ENCODE data around the gene RAMP2. TPM values are rescaled to one million over a fixed set of nuclear protein-coding genes. Genes with fewer than 3 reads are reported as not detected.

Gene RAMP2
- total and polyA plus RNA-seq, 2 of the 13 experiments (the other 11 are each of a cell fraction or from before 2014, with no cell fraction given): 1.4 to 5.2 TPM

DNA sequence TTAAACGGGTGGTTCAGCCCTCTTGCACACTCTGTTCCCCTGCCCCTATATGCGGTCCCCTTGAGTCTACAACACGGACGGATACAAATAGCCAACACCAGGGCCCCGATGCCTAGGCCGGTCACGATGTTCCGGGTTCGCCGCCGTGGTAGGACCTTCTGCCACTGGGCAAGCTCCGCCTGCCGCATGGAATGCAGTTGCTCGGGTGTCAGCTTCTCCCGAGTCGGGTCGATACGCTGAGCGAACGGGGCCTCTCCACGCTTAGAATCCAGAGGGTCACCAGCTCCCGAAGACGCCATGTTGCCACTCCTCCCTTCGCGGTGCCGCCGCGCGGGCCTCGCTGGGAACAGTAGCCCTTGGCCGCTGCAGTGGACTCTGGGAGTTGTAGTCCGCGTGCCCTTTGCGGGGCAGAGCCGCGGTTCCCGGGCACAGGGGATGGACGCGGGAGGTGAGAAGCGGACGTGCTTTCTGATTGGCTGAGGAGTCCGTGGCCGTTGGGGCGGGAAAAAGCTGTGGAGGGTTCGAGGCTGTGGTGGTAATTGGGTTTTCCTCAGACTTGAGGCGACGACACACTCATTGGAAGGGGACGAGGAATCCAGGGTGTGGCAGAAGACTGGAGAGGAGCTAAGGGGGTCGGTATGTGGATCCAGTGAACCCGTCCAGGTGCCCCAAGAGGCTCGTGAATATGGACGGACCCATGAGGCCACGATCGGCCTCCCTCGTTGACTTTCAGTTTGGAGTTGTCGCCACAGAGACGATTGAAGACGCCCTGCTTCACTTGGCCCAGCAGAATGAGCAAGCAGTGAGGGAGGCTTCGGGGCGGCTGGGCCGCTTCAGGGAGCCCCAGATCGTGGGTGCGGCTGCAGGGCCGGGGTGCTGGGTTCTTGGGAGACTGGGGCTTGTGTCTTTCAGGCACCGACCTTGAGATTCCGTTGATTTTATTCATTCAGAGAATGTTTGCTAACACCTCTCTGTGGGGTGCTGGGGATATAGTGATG is 37.7 kb downstream of the RAMP2 start, which contains the start of the genes CNTD1 and COA3 (continued):
- no peak for TF ChIP-seq ZFP36 (IDR thresholded peaks at IDR 0.05; ENCODE audit: borderline replicate concordance, low read depth, low read length, partially characterized antibody)
- TF ChIP-seq WIZ (CRISPR knock-in tag; IDR thresholded peaks at IDR 0.05): no peak
- TF ChIP-seq, protein P1, sequence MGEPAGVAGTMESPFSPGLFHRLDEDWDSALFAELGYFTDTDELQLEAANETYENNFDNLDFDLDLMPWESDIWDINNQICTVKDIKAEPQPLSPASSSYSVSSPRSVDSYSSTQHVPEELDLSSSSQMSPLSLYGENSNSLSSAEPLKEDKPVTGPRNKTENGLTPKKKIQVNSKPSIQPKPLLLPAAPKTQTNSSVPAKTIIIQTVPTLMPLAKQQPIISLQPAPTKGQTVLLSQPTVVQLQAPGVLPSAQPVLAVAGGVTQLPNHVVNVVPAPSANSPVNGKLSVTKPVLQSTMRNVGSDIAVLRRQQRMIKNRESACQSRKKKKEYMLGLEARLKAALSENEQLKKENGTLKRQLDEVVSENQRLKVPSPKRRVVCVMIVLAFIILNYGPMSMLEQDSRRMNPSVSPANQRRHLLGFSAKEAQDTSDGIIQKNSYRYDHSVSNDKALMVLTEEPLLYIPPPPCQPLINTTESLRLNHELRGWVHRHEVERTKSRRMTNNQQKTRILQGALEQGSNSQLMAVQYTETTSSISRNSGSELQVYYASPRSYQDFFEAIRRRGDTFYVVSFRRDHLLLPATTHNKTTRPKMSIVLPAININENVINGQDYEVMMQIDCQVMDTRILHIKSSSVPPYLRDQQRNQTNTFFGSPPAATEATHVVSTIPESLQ (CRISPR knock-in tag; conservative IDR thresholded peaks at IDR 0.05): peak; percentile 81; the same call in 1 of the 2 replicates
- peak; percentile 46; the same call in 1 of the 2 replicates for TF ChIP-seq SP2 (CRISPR knock-in tag; IDR thresholded peaks at IDR 0.05)
- TF ChIP-seq, protein P2, sequence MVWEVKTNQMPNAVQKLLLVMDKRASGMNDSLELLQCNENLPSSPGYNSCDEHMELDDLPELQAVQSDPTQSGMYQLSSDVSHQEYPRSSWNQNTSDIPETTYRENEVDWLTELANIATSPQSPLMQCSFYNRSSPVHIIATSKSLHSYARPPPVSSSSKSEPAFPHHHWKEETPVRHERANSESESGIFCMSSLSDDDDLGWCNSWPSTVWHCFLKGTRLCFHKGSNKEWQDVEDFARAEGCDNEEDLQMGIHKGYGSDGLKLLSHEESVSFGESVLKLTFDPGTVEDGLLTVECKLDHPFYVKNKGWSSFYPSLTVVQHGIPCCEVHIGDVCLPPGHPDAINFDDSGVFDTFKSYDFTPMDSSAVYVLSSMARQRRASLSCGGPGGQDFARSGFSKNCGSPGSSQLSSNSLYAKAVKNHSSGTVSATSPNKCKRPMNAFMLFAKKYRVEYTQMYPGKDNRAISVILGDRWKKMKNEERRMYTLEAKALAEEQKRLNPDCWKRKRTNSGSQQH (CRISPR knock-in tag; IDR thresholded peaks at IDR 0.05; ENCODE audit: low read depth): peak; percentile 85
- TF ChIP-seq JUN (CRISPR knock-in tag; IDR thresholded peaks at IDR 0.05): peak; percentile 76; the same call in 1 of the 2 replicates
- TF ChIP-seq, protein P3, sequence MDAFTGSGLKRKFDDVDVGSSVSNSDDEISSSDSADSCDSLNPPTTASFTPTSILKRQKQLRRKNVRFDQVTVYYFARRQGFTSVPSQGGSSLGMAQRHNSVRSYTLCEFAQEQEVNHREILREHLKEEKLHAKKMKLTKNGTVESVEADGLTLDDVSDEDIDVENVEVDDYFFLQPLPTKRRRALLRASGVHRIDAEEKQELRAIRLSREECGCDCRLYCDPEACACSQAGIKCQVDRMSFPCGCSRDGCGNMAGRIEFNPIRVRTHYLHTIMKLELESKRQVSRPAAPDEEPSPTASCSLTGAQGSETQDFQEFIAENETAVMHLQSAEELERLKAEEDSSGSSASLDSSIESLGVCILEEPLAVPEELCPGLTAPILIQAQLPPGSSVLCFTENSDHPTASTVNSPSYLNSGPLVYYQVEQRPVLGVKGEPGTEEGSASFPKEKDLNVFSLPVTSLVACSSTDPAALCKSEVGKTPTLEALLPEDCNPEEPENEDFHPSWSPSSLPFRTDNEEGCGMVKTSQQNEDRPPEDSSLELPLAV (CRISPR knock-in tag; conservative IDR thresholded peaks at IDR 0.05; ENCODE audit: low read depth): no peak
- TF ChIP-seq ZNF431 (CRISPR knock-in tag; IDR thresholded peaks at IDR 0.05; ENCODE audit: borderline replicate concordance, low read depth): peak; percentile 68
- TF ChIP-seq ZNF556 (CRISPR knock-in tag; IDR thresholded peaks at IDR 0.05; ENCODE audit: borderline replicate concordance): peak; percentile 93; the same call in 1 of the 2 replicates
- no peak for TF ChIP-seq PHB2 (IDR thresholded peaks at IDR 0.05; ENCODE audit: partially characterized antibody)
- TF ChIP-seq PTBP1 (IDR thresholded peaks at IDR 0.05; ENCODE audit: low read depth, low read length, poor library complexity, severe bottlenecking): no peak
- peak; percentile 83 for TF ChIP-seq MXD4 (CRISPR knock-in tag; IDR thresholded peaks at IDR 0.05)
- TF ChIP-seq JUNB (CRISPR knock-in tag; IDR thresholded peaks at IDR 0.05; ENCODE audit: borderline replicate concordance): peak; percentile 68; the same call in 1 of the 2 replicates
- TF ChIP-seq REPIN1 (CRISPR knock-in tag; IDR thresholded peaks at IDR 0.05; ENCODE audit: borderline replicate concordance, low read depth): peak; percentile 82
- TF ChIP-seq PCBP2 (optimal IDR thresholded peaks at IDR 0.05; ENCODE audit: low read depth, low read length, poor library complexity, severe bottlenecking): no peak
- no peak for TF ChIP-seq ZKSCAN1 (IDR thresholded peaks at IDR 0.05; ENCODE audit: low read length)
- TF ChIP-seq STAT5B (CRISPR knock-in tag; IDR thresholded peaks at IDR 0.05): peak; percentile 58; the same call in 1 of the 2 replicates
- no peak for TF ChIP-seq STAG1 (CRISPR knock-in tag; IDR thresholded peaks at IDR 0.05)
- no peak for TF ChIP-seq EZH2 (conservative IDR thresholded peaks at IDR 0.05; ENCODE audit: low read depth, low read length)
- TF ChIP-seq, protein P4, sequence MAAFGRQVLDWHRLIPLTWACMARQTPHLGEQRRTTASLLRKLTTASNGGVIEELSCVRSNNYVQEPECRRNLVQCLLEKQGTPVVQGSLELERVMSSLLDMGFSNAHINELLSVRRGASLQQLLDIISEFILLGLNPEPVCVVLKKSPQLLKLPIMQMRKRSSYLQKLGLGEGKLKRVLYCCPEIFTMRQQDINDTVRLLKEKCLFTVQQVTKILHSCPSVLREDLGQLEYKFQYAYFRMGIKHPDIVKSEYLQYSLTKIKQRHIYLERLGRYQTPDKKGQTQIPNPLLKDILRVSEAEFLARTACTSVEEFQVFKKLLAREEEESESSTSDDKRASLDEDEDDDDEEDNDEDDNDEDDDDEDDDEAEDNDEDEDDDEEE (CRISPR knock-in tag; IDR thresholded peaks at IDR 0.05): no peak
- peak; percentile 90; the same call in 1 of the 2 replicates for TF ChIP-seq RFXAP (CRISPR knock-in tag; IDR thresholded peaks at IDR 0.05; ENCODE audit: borderline replicate concordance)
- TF ChIP-seq ZNF850 (CRISPR knock-in tag; conservative IDR thresholded peaks at IDR 0.05): no peak; the same call in 1 of the 2 replicates
